K562 (cell line): ENCODE results near the gene RALGPS1. TPM values are rescaled to one million over a fixed set of nuclear protein-coding genes. Genes with fewer than 3 reads are reported as not detected.
A peak's percentile ranks its signal among the peaks of the same experiment; 100 is the strongest.

Experiments used
- CREB1 ChIP-seq, 2 experiments: sonication (generic) in 1 of 2; formaldehyde crosslinking in 1 of 2; IDR thresholded peaks; 2 replicates each; pipeline versions ENCODE4 v1.6.1 to v1.8.0; 2012 to 2022; ENCODE audit warnings: inconsistent platforms in 1 of 2, mild to moderate bottlenecking in 1 of 2, missing genetic modification reagents in 1 of 2, moderate library complexity in 1 of 2
- GATA2 ChIP-seq: sonication (generic); formaldehyde crosslinking; IDR thresholded peaks from 2 replicates; pipeline ENCODE4 v1.4.0; 2020; ENCODE audit warnings: mild to moderate bottlenecking, missing genetic modification reagents
- NCOA4 ChIP-seq: fragments of 450-650 bp; IDR thresholded peaks from 2 replicates; pipeline ENCODE4 v1.6.1; 2018; ENCODE audit warnings: mild to moderate bottlenecking; ENCODE audit not compliant: partially characterized antibody
- PRDM10 ChIP-seq: fragments of 450-650 bp; IDR thresholded peaks from 2 replicates; pipeline ENCODE4 v1.6.1; 2018; ENCODE audit not compliant: partially characterized antibody
- PTRF ChIP-seq: fragments of 450-650 bp; IDR thresholded peaks from 2 replicates; pipeline ENCODE4 v1.6.1; 2016; ENCODE audit warnings: mild to moderate bottlenecking, missing genetic modification characterization, missing compliant biosample characterization
- ZNF76 ChIP-seq: fragments of 250-450 bp; sonication (Bioruptor Pico); IDR thresholded peaks from 2 replicates; pipeline ENCODE4 v1.4.0; 2020; ENCODE audit warnings: mild to moderate bottlenecking, moderate library complexity, borderline replicate concordance
- polyA plus RNA-seq, 8 experiments: library from polyadenylated mRNA; depleted of rRNA in 4 of 8; stranded (reverse) in 5 of 8; unstranded in 3 of 8; fragments of >200 nt; fragmentation: Nextera tagmentation in 2 of 8; fragmentation: Illumina TruSeq in 1 of 8; extraction: Ambion mirVana in 2 of 8; extraction: Trizol in 1 of 8; gene quantifications; 2 replicates each; pipeline versions ENCODE4 v1.2.1 to v1.2.3, GENCODE V29; 2011 to 2014; ENCODE audit warnings: inconsistent platforms in 1 of 8, missing spikeins in 1 of 8
- total RNA-seq, 7 experiments: library from RNA; depleted of rRNA in 6 of 7; stranded (reverse); fragments of >200 nt in 6 of 7; fragmentation: Illumina TruSeq in 2 of 7; extraction: Trizol in 2 of 7; gene quantifications; 2 replicates each; pipeline versions ENCODE4 v1.2.1 to v1.2.3, GENCODE V29; 2011 to 2021; ENCODE audit warnings: low replicate concordance in 1 of 7
- TF ChIP-seq, protein P1 (sequence below): fragments of 200-800 bp; sonication (Bioruptor generic); IDR thresholded peaks from 2 replicates; pipeline ENCODE4 v1.6.1; 2016; ENCODE audit warnings: missing genetic modification characterization, missing compliant biosample characterization
- TF ChIP-seq, protein P2 (sequence below): fragments of 450-650 bp; IDR thresholded peaks from 2 replicates; pipeline ENCODE4 v1.7.1; 2018; ENCODE audit warnings: mild to moderate bottlenecking, low read depth; ENCODE audit not compliant: partially characterized antibody
- TF ChIP-seq, protein P3 (sequence below): fragments of 450-650 bp; IDR thresholded peaks from 2 replicates; pipeline ENCODE4 v1.6.1; 2016; ENCODE audit warnings: low read depth, mild to moderate bottlenecking, moderate library complexity
- TF ChIP-seq, protein P4 (sequence below): sonication (generic); formaldehyde crosslinking; IDR thresholded peaks from 2 replicates; pipeline ENCODE4 v1.8.1; 2023; ENCODE audit warnings: mild to moderate bottlenecking, missing genetic modification reagents

The RALGPS1 gene
- total and polyA plus RNA-seq, 9 of the 15 experiments (the other 6 are each of a cell fraction or from before 2014, with no cell fraction given), result 0.04 to 2.6 (median 1.5) TPM

DNA sequence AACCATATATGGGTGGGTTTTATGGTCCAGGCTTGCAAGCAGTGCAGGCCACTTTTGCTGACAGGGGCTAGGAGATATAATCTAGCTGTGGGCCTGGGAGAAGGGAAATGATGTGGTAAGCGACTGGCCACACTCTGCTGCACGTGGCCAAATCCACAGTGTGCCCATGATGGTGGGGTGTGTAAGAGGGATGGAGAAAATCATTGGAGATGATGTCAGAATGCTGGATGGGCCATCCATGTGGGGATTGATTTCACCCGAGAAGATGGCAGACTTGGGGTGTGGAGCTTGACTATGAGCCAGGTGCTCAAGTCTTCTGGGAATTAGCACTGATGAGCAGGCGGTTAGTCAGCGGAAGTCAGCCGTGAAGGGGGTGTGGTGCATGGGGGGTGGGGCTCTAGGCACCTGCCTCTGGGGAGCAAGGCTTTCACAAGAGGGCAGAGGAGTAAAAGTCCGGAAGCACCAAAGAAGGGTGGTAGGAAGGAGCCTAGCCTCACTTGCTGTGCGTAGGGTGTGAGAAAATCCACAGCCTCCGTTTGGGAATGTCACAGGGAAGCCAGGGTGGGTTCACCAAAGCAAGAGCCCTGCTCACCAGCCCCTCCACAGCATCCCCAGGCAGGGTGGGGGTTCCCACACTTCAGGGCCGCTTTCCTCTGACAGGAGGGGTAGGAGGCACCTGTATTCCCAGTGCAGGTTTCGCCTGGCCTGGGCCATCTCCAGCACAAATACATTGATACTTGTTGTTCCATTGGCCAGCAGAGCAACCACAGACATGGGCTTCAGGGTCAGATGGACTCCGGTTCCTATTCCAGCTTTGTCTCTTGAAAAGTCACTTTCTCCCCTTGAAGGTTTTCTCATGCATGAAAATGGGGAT lies 252.3 kb downstream of the RALGPS1 start (continued):
- TF ChIP-seq, protein P1, sequence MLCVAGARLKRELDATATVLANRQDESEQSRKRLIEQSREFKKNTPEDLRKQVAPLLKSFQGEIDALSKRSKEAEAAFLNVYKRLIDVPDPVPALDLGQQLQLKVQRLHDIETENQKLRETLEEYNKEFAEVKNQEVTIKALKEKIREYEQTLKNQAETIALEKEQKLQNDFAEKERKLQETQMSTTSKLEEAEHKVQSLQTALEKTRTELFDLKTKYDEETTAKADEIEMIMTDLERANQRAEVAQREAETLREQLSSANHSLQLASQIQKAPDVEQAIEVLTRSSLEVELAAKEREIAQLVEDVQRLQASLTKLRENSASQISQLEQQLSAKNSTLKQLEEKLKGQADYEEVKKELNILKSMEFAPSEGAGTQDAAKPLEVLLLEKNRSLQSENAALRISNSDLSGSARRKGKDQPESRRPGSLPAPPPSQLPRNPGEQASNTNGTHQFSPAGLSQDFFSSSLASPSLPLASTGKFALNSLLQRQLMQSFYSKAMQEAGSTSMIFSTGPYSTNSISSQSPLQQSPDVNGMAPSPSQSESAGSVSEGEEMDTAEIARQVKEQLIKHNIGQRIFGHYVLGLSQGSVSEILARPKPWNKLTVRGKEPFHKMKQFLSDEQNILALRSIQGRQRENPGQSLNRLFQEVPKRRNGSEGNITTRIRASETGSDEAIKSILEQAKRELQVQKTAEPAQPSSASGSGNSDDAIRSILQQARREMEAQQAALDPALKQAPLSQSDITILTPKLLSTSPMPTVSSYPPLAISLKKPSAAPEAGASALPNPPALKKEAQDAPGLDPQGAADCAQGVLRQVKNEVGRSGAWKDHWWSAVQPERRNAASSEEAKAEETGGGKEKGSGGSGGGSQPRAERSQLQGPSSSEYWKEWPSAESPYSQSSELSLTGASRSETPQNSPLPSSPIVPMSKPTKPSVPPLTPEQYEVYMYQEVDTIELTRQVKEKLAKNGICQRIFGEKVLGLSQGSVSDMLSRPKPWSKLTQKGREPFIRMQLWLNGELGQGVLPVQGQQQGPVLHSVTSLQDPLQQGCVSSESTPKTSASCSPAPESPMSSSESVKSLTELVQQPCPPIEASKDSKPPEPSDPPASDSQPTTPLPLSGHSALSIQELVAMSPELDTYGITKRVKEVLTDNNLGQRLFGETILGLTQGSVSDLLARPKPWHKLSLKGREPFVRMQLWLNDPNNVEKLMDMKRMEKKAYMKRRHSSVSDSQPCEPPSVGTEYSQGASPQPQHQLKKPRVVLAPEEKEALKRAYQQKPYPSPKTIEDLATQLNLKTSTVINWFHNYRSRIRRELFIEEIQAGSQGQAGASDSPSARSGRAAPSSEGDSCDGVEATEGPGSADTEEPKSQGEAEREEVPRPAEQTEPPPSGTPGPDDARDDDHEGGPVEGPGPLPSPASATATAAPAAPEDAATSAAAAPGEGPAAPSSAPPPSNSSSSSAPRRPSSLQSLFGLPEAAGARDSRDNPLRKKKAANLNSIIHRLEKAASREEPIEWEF (CRISPR knock-in tag), result no peak
- no peak for TF ChIP-seq GATA2
- TF ChIP-seq PTRF (tag), result no peak
- no peak for TF ChIP-seq CREB1 (IDR thresholded peaks at IDR 0.05)
- no peak for TF ChIP-seq CREB1 (CRISPR knock-in tag; IDR thresholded peaks at IDR 0.05)
- TF ChIP-seq, protein P2, sequence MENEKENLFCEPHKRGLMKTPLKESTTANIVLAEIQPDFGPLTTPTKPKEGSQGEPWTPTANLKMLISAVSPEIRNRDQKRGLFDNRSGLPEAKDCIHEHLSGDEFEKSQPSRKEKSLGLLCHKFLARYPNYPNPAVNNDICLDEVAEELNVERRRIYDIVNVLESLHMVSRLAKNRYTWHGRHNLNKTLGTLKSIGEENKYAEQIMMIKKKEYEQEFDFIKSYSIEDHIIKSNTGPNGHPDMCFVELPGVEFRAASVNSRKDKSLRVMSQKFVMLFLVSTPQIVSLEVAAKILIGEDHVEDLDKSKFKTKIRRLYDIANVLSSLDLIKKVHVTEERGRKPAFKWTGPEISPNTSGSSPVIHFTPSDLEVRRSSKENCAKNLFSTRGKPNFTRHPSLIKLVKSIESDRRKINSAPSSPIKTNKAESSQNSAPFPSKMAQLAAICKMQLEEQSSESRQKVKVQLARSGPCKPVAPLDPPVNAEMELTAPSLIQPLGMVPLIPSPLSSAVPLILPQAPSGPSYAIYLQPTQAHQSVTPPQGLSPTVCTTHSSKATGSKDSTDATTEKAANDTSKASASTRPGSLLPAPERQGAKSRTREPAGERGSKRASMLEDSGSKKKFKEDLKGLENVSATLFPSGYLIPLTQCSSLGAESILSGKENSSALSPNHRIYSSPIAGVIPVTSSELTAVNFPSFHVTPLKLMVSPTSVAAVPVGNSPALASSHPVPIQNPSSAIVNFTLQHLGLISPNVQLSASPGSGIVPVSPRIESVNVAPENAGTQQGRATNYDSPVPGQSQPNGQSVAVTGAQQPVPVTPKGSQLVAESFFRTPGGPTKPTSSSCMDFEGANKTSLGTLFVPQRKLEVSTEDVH, result no peak
- TF ChIP-seq ZNF76 (CRISPR knock-in tag), result no peak
- TF ChIP-seq NCOA4, result no peak
- no peak for TF ChIP-seq PRDM10
- TF ChIP-seq, protein P3, sequence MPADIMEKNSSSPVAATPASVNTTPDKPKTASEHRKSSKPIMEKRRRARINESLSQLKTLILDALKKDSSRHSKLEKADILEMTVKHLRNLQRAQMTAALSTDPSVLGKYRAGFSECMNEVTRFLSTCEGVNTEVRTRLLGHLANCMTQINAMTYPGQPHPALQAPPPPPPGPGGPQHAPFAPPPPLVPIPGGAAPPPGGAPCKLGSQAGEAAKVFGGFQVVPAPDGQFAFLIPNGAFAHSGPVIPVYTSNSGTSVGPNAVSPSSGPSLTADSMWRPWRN, result peak; percentile 47; the same call in 1 of the 2 replicates
- TF ChIP-seq, protein P4, sequence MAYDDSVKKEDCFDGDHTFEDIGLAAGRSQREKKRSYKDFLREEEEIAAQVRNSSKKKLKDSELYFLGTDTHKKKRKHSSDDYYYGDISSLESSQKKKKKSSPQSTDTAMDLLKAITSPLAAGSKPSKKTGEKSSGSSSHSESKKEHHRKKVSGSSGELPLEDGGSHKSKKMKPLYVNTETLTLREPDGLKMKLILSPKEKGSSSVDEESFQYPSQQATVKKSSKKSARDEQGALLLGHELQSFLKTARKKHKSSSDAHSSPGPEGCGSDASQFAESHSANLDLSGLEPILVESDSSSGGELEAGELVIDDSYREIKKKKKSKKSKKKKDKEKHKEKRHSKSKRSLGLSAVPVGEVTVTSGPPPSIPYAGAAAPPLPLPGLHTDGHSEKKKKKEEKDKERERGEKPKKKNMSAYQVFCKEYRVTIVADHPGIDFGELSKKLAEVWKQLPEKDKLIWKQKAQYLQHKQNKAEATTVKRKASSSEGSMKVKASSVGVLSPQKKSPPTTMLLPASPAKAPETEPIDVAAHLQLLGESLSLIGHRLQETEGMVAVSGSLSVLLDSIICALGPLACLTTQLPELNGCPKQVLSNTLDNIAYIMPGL (CRISPR knock-in tag), result no peak
